ENCODE results near the gene NIT1. TPM values are rescaled to one million over a fixed set of nuclear protein-coding genes. Genes with fewer than 3 reads are reported as not detected.

The NIT1 gene
- total and polyA plus RNA-seq, 10 of the 15 experiments (the other 5 are each of a cell fraction or from before 2014, with no cell fraction given), result 19.2 to 54.4 (median 28.3) TPM

- no TSS peak for BruUV-seq (replicated peaks)
- no peaks in the 10 kb centered on the region for H3K79me2 ChIP-seq (ENCODE audit: control insufficient read depth, insufficient read depth, low read length)
- CTCF ChIA-PET, result interaction anchor here (1.4 to 2.5 kb wide), 3 partner anchors 9 to 16 kb away, joined by 4 to 11 read pairs (median 6); partner anchors contain the start of gene ARHGAP30
- no peaks in the 10 kb centered on the region for H3K36me3 ChIP-seq (ENCODE audit: control insufficient read depth in 2 of 2, insufficient read depth in 2 of 2, low read length in 1 of 2)
- H3K27me3 ChIP-seq (replicated peaks in 1 of 2; ENCODE audit: control insufficient read depth in 2 of 2, insufficient read depth in 2 of 2, low read length in 1 of 2), result no peaks in the 10 kb centered on the region
- 73% methylated on average over 30 of the region's 41 CpGs for WGBS (ENCODE audit: insufficient coverage, insufficient replicate concordance, low lambda C conversion rate, missing lambda C conversion rate)
- no peak overlapping the region for H3K4me3 ChIP-seq
- POLR2A ChIA-PET, result interaction anchor here (0.6 kb wide), 1 partner anchor 109 kb away, joined by 3 read pairs; no protein-coding TSS in a partner anchor
- no peaks in the 10 kb centered on the region; the same call in 1 of the 2 replicates for H3K4me1 ChIP-seq (ENCODE audit: control insufficient read depth, insufficient read depth, low read length)
- RAD21 ChIA-PET (ENCODE audit: unreplicated experiment), result interaction anchor here (0.6 kb wide), 1 partner anchor 58 kb away, joined by 3 read pairs; the partner anchor contains the start of gene F11R
- 0 out of 6 replicates have a peak, but pooled peaks of 1 of the 3 experiments have one; percentile 10 for TF ChIP-seq CTCF (IDR thresholded peaks at IDR 0.05 in 2 of 3, conservative IDR thresholded peaks at IDR 0.05 in 1 of 3; ENCODE audit: control insufficient read depth in 2 of 3, extremely low read depth in 1 of 3, insufficient read depth in 1 of 3, low read depth in 3 of 3, low read length in 3 of 3)
- no peak for TF ChIP-seq DPF2 (IDR thresholded peaks at IDR 0.05)
- TF ChIP-seq SMARCA5 (IDR thresholded peaks at IDR 0.05), result no peak
- TF ChIP-seq RAD21 (IDR thresholded peaks at IDR 0.05; ENCODE audit: insufficient read depth, low read depth, low read length), result 0 out of 2 replicates have a peak, but pooled peaks have one; percentile 9
- H3K4me2 ChIP-seq (ENCODE audit: control insufficient read depth, insufficient read depth), result no peak overlapping the region
- H4K20me1 ChIP-seq (ENCODE audit: control insufficient read depth, insufficient read depth), result no peaks in the 10 kb centered on the region
- intact Hi-C loops (cut with micrococcal nuclease; ENCODE audit: unreplicated experiment) (no loop called here), in situ Hi-C loops (cut with MboI) (no loop called here)
- peak; percentile 68 for ATAC-seq
- no peak for DNase-seq (ENCODE audit: low read depth, low spot score)
- SMC1A ChIA-PET (ENCODE audit: uncharacterized antibody, unreplicated experiment), result interaction anchor here (2.3 kb wide), 1 partner anchor 9 kb away, joined by 11 read pairs; no protein-coding TSS in a partner anchor
- H3K27ac ChIP-seq (ENCODE audit: control insufficient read depth, insufficient read depth), result no peak overlapping the region
- no peak overlapping the region for H3K9ac ChIP-seq (ENCODE audit: control insufficient read depth, insufficient read depth, low read length)
- H2AFZ ChIP-seq (ENCODE audit: control insufficient read depth, low read depth, low read length), result no peak overlapping the region; the same call in 1 of the 2 replicates
- no peaks in the 10 kb centered on the region for H3K9me3 ChIP-seq (replicated peaks; ENCODE audit: control insufficient read depth, insufficient read depth, low read length)
- FAIRE-seq, result no peak
Measured at GRCh38 chr1:161079436-161080110, 38.3 kb upstream of the NIT1 start.

Data from GM12878 (cell line).